Common myeloid progenitor, CD34-positive (primary cell): Measurements from ENCODE around the gene POLD4.

Experiments
- CTCF ChIA-PET: fragments of 350-600 bp; sonication (Branson Sonifier 250); formaldehyde crosslinking; loops from one replicate; lab custom pipeline; 2021; ENCODE audit warnings: antibody characterized with exemption; lab: Charles Lee
- POLR2A ChIA-PET: fragments of 350-600 bp; sonication (Branson Sonifier 250); formaldehyde crosslinking; loops from one replicate; lab custom pipeline; 2021; ENCODE audit warnings: antibody characterized with exemption; lab: Charles Lee
- DNase-seq, 3 donors: peaks; one replicate each; pipeline versions ENCODE4 v3.0.0 to v3.0.0-alpha.2; 2013
- H3K27ac ChIP-seq, 2 experiments: 1 replicate in 1 of 2; 2 replicates in 1 of 2; pipeline ENCODE4 v1.7.0; 2013; ENCODE audit warnings: inconsistent platforms in 2 of 2, low read length in 2 of 2, mild to moderate bottlenecking in 2 of 2, low read depth in 1 of 2, moderate library complexity in 1 of 2; ENCODE audit not compliant: severe bottlenecking in 2 of 2, insufficient read depth in 1 of 2, poor library complexity in 1 of 2
- H3K27me3 ChIP-seq, 5 experiments: replicated peaks in 2 of 5; 1 replicate in 3 of 5; 2 replicates in 2 of 5; pipeline versions ENCODE4 v1.6.1 to v1.7.0; 2013; ENCODE audit warnings: low read length in 4 of 5, mild to moderate bottlenecking in 2 of 5, moderate library complexity in 2 of 5, inconsistent platforms in 1 of 5; ENCODE audit not compliant: insufficient read depth in 5 of 5, control insufficient read depth in 4 of 5
- H3K36me3 ChIP-seq, 4 experiments: 1 replicate in 2 of 4; 2 replicates in 2 of 4; pipeline versions ENCODE4 v1.6.1 to v1.7.0; 2013; ENCODE audit warnings: low read length in 3 of 4, control low read depth in 1 of 4, mild to moderate bottlenecking in 1 of 4; ENCODE audit not compliant: control insufficient read depth in 4 of 4, insufficient read depth in 4 of 4
- H3K4me1 ChIP-seq, 4 experiments: 1 replicate in 3 of 4; 2 replicates in 1 of 4; pipeline versions ENCODE4 v1.6.1 to v1.7.1; 2013; ENCODE audit warnings: low read length in 3 of 4, mild to moderate bottlenecking in 3 of 4, control low read depth in 1 of 4, inconsistent platforms in 1 of 4, moderate library complexity in 1 of 4; ENCODE audit not compliant: control insufficient read depth in 4 of 4, insufficient read depth in 4 of 4; ENCODE audit errors: control extremely low read depth in 1 of 4
- H3K4me3 ChIP-seq, 7 experiments: 1 replicate in 4 of 7; 2 replicates in 3 of 7; pipeline versions ENCODE4 v1.5.1 to v1.7.0; 2013; ENCODE audit warnings: mild to moderate bottlenecking in 7 of 7, low read length in 6 of 7, moderate library complexity in 6 of 7, inconsistent platforms in 2 of 7, low read depth in 2 of 7, control low read depth in 1 of 7; ENCODE audit not compliant: insufficient read depth in 4 of 7, control insufficient read depth in 1 of 7; ENCODE audit errors: extremely low read depth in 1 of 7
- H3K9me3 ChIP-seq, 5 experiments: 1 replicate in 4 of 5; 2 replicates in 1 of 5; pipeline versions ENCODE4 v1.6.1 to v1.7.1; 2013; ENCODE audit warnings: low read length in 4 of 5, mild to moderate bottlenecking in 2 of 5, inconsistent platforms in 1 of 5, low read depth in 1 of 5, moderate library complexity in 1 of 5; ENCODE audit not compliant: control insufficient read depth in 4 of 5, insufficient read depth in 2 of 5; ENCODE audit errors: control extremely low read depth in 1 of 5
- WGBS: methylation state at CpG from one replicate; pipeline ENCODE4 v1.1.5; 2013; ENCODE audit not compliant: insufficient coverage; 5-methylcytosine and 5-hydroxymethylcytosine counted together

POLD4 gene

GRCh38 chr11:67390947-67391303 lies 37.6 kb upstream of the POLD4 start:
- Histone ChIP-seq H3K36me3 (peaks cover 2 to 25% (median 11%) of the 10 kb centered on the region in 4 experiments), H3K27ac (peak overlapping the region; percentile 50 to 79), H3K9me3 (no peaks in the 10 kb centered on the region), H3K4me3 (peak overlapping the region; percentile 33 to 90 (median 74)), H3K27me3 (no peaks in the 10 kb centered on the region), H3K4me1 (peaks cover 3 to 41% (median 19%) of the 10 kb centered on the region in 4 experiments)
- CTCF ChIA-PET = interaction anchor here (0.6 to 25.8 kb wide), 8 partner anchors 8 to 188 kb away, joined by 3 to 892 read pairs (median 4); partner anchors contain the start of genes POLD4 and PPP1CA
- POLR2A ChIA-PET = interaction anchor here (1.2 to 2.3 kb wide), 2 partner anchors 14 to 37 kb away, joined by 4 to 8 read pairs; partner anchors contain the start of genes POLD4 and TBC1D10C
- 0% methylated on average over 6 of the region's 15 CpGs for WGBS
- DNase-seq = no peak

- ChIA-PET POLR2A (interaction anchor here (0.7 kb wide), 2 partner anchors 10 to 194 kb away, joined by 7 to 9 read pairs; no protein-coding TSS in a partner anchor), CTCF (interaction anchor here (0.8 to 25.8 kb wide), 7 partner anchors 9 to 44 kb away, joined by 3 to 892 read pairs (median 4); partner anchors contain the start of genes POLD4 and TBC1D10C)
- Histone ChIP-seq H3K27me3 (no peaks in the 10 kb centered on the region), H3K4me3 (no peak overlapping the region), H3K9me3 (no peaks in the 10 kb centered on the region), H3K27ac (no peak overlapping the region), H3K36me3 (peaks cover 2 to 13% (median 7%) of the 10 kb centered on the region in 4 experiments), H3K4me1 (peaks cover 3 to 33% (median 19%) of the 10 kb centered on the region in 4 experiments)
- 92% methylated on average over 5 of the region's 6 CpGs for WGBS
- peak in 2 of 3 donors; percentile 53 to 55 for DNase-seq
Measured at GRCh38 chr11:67389477-67389876, 36.1 kb upstream of the POLD4 start.

GRCh38 chr11:67387518-67387917 lies 34.2 kb upstream of the POLD4 start:
- CTCF ChIA-PET = interaction anchor here (0.8 to 25.8 kb wide), 14 partner anchors 9 to 134 kb away, joined by 3 to 892 read pairs (median 5); partner anchors contain the start of genes POLD4 and PTPRCAP
- 84% methylated on average over 3 of the region's 6 CpGs for WGBS
- DNase-seq = no peak
- H3K27ac ChIP-seq = no peak overlapping the region
- no peaks in the 10 kb centered on the region for H3K9me3 ChIP-seq
- H3K4me3 ChIP-seq = no peak overlapping the region
- H3K4me1 ChIP-seq = peaks cover 3 to 30% (median 16%) of the 10 kb centered on the region in 4 experiments
- no peaks in the 10 kb centered on the region for H3K36me3 ChIP-seq
- POLR2A ChIA-PET = interaction anchor here (0.7 to 1.0 kb wide), 3 partner anchors 34 to 36 kb away, joined by 3 read pairs; no protein-coding TSS in a partner anchor
- no peaks in the 10 kb centered on the region for H3K27me3 ChIP-seq

GRCh38 chr11:67387069-67387468 lies 33.7 kb upstream of the POLD4 start:
- WGBS = 61% methylated on average over 6 of the region's 9 CpGs
- no peaks in the 10 kb centered on the region for H3K27me3 ChIP-seq
- H3K4me3 ChIP-seq = no peak overlapping the region
- no peaks in the 10 kb centered on the region for H3K36me3 ChIP-seq
- no peaks in the 10 kb centered on the region for H3K9me3 ChIP-seq
- CTCF ChIA-PET = interaction anchor here (0.6 to 25.8 kb wide), 18 partner anchors 9 to 134 kb away, joined by 3 to 892 read pairs (median 4); partner anchors contain the start of genes POLD4, PPP1CA, PTPRCAP and TMEM134
- POLR2A ChIA-PET = interaction anchor here (0.7 to 1.0 kb wide), 3 partner anchors 33 to 35 kb away, joined by 3 read pairs; no protein-coding TSS in a partner anchor
- H3K27ac ChIP-seq = no peak overlapping the region
- H3K4me1 ChIP-seq = peaks cover 3 to 30% (median 14%) of the 10 kb centered on the region in 4 experiments
- no peak for DNase-seq

- peak in 1 of 3 donors; percentile 38 for DNase-seq
- ChIA-PET POLR2A (interaction anchor here (0.8 kb wide), 1 partner anchor 24 kb away, joined by 5 read pairs; no protein-coding TSS in a partner anchor), CTCF (interaction anchor here (1.1 to 25.8 kb wide), 6 partner anchors 15 to 123 kb away, joined by 3 to 892 read pairs (median 7); partner anchors contain the start of gene POLD4)
- 100% methylated on average over 2 of the region's 3 CpGs for WGBS
- no peak overlapping the region for H3K27ac ChIP-seq
- H3K27me3 ChIP-seq = no peaks in the 10 kb centered on the region
- H3K4me3 ChIP-seq = no peak overlapping the region
- H3K9me3 ChIP-seq = no peaks in the 10 kb centered on the region
- no peaks in the 10 kb centered on the region for H3K36me3 ChIP-seq
- peaks cover 0 to 31% (median 18%) of the 10 kb centered on the region in 4 experiments for H3K4me1 ChIP-seq
Measured at GRCh38 chr11:67384851-67385366, 31.6 kb upstream of the POLD4 start.

- no peaks in the 10 kb centered on the region for H3K27me3 ChIP-seq
- H3K4me3 ChIP-seq = no peak overlapping the region
- no peaks in the 10 kb centered on the region for H3K36me3 ChIP-seq
- CTCF ChIA-PET = interaction anchor here (0.7 to 25.8 kb wide), 26 partner anchors 9 to 302 kb away, joined by 3 to 892 read pairs (median 4); partner anchors contain the start of genes CLCF1, POLD4, PPP1CA and RAD9A
- 51% methylated on average over 13 of the region's 16 CpGs for WGBS
- POLR2A ChIA-PET = interaction anchor here (0.7 to 2.0 kb wide), 2 partner anchors 29 kb away, joined by 3 to 10 read pairs; partner anchors contain the start of gene POLD4
- no peaks in the 10 kb centered on the region for H3K9me3 ChIP-seq
- no peak overlapping the region for H3K27ac ChIP-seq
- peak; percentile 70 to 82 (median 73) for DNase-seq
- peaks cover 0 to 46% (median 29%) of the 10 kb centered on the region in 4 experiments for H3K4me1 ChIP-seq
Measured at GRCh38 chr11:67382276-67383136, 29.2 kb upstream of the POLD4 start.
